Measurements from ENCODE around the gene NYNRIN.
"Not testable (repeated sequence)": the region's sequence is repeated elsewhere in the genome, so short reads cannot be mapped to it uniquely, and the experiment has no call there.

NYNRIN gene

GRCh38 chr14:24370748-24371147, 28.1 kb upstream of the NYNRIN start:
- DNase-seq: no peak

GRCh38 chr14:24371605-24372004, 27.2 kb upstream of the NYNRIN start:
- not testable (repeated sequence) for DNase-seq

- DNase-seq: no peak
Measured at GRCh38 chr14:24372701-24373416, 25.9 kb upstream of the NYNRIN start.

- DNase-seq: no peak
Measured at GRCh38 chr14:24376448-24377070, 22.2 kb upstream of the NYNRIN start.

- no peak for DNase-seq
Measured at GRCh38 chr14:24377126-24377525, 21.7 kb upstream of the NYNRIN start.

- no peak for DNase-seq
Measured at GRCh38 chr14:24377657-24378056, 21.1 kb upstream of the NYNRIN start.

- DNase-seq: no peak
Measured at GRCh38 chr14:24378327-24378726, 20.5 kb upstream of the NYNRIN start.

GRCh38 chr14:24378981-24379906, 19.6 kb upstream of the NYNRIN start:
- DNase-seq: no peak

GRCh38 chr14:24379907-24380730, 18.7 kb upstream of the NYNRIN start:
- DNase-seq: no peak

GRCh38 chr14:24381363-24382063, 17.3 kb upstream of the NYNRIN start:
- peak in 1 of 2 experiments; percentile 10 for DNase-seq

- peak in 1 of 2 experiments; percentile 18 for DNase-seq
Measured at GRCh38 chr14:24382064-24382371, 16.8 kb upstream of the NYNRIN start.

GRCh38 chr14:24384169-24384568, 14.6 kb upstream of the NYNRIN start:
- DNase-seq: no peak

GRCh38 chr14:24385524-24385923, 13.3 kb upstream of the NYNRIN start:
- DNase-seq: no peak

- DNase-seq: no peak
Measured at GRCh38 chr14:24387009-24387345, 11.8 kb upstream of the NYNRIN start.

GRCh38 chr14:24387579-24387978, 11.2 kb upstream of the NYNRIN start:
- DNase-seq: not testable (repeated sequence)

GRCh38 chr14:24388474-24389179, 10.2 kb upstream of the NYNRIN start:
- no peak for DNase-seq

GRCh38 chr14:24389226-24389848, 9.5 kb upstream of the NYNRIN start:
- DNase-seq: no peak

GRCh38 chr14:24390701-24391468, 7.9 kb upstream of the NYNRIN start:
- peak in 1 of 2 experiments; percentile 20 for DNase-seq

- no peak for DNase-seq
Measured at GRCh38 chr14:24392325-24393091, 6.3 kb upstream of the NYNRIN start.

- DNase-seq: no peak
Measured at GRCh38 chr14:24394275-24394674, 4.5 kb upstream of the NYNRIN start.

Measured in NCI-H446 (cell line).